NCI-H2107 treated with DMSO at 0.1 percent for 48 hours (cell line): Measurements from ENCODE around the gene R3HDM2.
"Not testable (repeated sequence)": the region's sequence is repeated elsewhere in the genome, so short reads cannot be mapped to it uniquely, and the experiment has no call there.

Source experiments
- DNase-seq: peaks from one replicate; lab custom pipeline; 2025; ENCODE audit not compliant: unreplicated experiment; lab: John Stamatoyannopoulos, UW

R3HDM2 gene

DNA sequence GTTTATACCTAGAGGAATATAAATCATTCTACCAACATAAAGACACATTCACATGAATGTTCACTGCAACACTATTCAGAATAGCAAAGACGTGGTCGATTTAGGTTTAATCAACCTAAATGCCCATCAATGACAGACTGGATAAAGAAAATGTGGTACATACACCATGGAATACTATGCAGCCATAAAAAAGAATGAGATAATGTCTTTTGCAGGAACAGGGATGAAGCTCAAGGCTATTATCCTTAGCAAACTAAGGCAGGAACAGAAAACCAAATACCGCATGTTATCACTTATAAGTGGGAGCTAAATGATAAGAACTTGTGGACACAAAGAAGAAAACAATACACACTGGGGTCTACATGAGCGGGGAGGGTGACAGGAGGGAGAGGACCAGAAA is 94.5 kb downstream of the R3HDM2 start:
- DNase-seq = not testable (repeated sequence)

DNA sequence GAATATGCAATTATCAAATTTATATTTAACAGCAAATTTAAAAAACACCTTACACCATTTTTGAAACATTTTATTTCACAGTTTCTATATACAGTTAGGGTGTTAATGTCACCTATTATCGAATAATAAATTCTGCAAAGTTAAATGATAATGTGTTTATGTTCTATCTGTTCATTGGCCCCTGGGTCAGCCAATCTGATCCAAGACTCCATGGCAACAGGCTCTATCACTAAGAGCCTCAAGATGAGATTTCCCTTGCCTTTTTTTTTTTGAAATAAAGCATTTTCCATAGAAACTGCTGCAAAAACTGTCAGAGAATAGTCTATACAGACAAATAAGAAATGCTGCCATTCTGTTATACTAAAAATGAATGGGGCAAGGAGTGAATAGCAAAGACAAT is 96.6 kb downstream of the R3HDM2 start:
- no peak for DNase-seq

DNA sequence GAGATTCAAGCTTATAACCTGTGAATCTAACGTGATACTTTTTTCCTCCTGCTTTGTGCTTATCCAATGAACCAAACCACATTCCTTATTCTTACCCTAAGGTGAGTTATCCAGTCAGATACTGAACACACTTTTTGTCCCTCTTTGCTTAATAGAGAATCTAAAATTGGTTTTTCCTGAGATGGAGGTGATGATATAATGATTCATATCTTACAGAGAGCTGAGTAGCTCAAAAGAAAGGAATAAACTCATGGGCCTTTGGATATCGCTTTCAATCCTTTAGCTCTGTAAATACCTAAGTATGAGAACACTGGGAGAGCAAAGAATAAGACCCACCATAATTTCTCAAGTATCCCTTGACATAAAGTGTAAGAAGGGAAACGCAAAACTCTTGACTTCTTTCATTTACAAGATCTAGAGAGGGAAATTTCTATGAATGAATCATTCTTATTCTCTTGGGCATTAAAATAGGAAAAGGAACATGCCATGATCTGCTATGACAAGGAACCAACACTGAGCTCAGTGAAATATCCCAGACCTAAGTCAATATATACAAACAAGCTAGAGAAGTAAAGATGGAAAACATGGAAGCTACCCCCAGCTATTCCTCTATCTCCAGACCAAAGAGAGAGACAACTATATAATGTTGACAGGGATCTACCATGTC is 98.1 kb downstream of the R3HDM2 start:
- DNase-seq = no peak

DNA sequence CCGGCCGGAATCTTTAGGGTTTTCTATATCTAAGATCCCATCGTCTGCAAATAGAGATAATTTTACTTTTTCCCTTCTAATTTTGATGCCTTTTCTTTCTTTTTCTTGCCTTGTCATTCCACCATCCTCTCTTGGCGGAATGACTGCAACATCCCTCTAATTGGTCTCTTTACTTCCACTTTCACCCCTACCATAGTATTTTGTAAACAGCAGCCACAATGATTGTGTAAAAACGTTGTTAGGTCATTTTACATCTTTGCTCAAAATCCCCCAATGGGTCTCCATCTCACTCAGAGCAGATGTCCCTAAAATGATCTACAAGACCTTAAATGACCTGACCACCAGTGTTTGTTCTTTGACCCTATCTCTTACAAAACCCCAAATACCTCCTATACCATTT is 99.9 kb downstream of the R3HDM2 start:
- DNase-seq = no peak

- no peak for DNase-seq
These were observed 101.6 kb downstream of the R3HDM2 start for GRCh38 chr12:57329219-57329618.

DNA sequence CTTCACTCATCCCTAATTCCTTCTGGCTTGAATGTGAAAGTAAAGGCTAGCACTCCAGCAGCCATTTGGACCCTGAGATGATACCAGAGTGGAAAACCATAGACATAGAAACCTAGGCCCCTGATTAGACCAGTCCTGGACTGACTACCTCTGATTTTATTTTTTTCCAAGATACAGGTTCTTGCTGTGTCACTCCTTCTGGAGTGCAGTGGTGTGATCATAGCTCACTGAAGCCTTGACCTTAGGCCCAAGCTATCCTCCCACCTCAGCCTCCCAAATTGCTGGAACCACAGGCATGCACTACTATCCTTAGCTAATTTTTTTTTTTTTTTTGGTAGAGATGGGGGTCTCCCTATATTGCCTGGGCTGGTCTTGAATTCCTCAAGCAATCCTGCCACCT is 105.4 kb downstream of the R3HDM2 start:
- no peak for DNase-seq

GRCh38 chr12:57323416-57323815 is 107.4 kb downstream of the R3HDM2 start:
- no peak for DNase-seq

DNA sequence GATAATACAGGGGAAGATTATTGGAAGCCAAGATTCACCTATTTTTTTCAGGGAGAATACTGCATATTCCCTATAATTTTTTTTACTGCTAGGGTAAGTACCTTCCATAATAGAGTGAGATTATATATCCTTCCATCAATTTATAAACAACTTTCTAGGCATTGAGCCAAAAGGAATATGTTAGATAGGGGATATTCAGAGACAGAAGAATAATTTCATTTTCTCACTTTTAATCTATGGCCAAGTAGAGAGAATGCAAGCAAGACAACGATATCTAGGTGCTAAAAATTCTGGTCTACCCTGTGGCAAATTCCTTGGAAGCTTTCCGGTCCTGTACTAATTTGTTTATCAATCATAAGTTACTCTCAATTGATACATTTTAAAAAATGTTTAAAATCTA is 110.2 kb downstream of the R3HDM2 start:
- DNase-seq = no peak

GRCh38 chr12:57319678-57320469 is 111.0 kb downstream of the R3HDM2 start:
- DNase-seq = no peak

DNA sequence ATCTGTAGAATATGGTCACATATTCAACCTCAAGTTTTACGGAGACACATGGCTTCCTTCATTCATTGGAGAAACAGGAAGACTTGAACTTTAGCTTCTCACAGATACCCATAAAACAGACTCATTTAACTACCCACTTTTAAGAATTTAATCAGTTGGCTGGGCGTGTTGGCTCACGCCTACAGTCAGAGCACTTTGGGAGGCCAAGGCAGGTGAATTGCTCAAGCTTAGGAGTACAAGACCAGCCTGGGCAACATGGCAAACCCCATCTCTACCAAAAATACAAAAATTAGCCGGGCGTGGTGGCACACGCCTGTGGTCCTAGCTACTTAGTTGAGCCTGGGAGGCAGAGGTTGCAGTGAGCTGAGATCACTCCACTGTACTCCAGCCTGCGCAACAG is 115.2 kb downstream of the R3HDM2 start:
- no peak for DNase-seq

- DNase-seq = not testable (repeated sequence)
These were observed 118.6 kb downstream of the R3HDM2 start for GRCh38 chr12:57312287-57312686.

- no peak for DNase-seq
These were observed 121.4 kb downstream of the R3HDM2 start for GRCh38 chr12:57309420-57309819.

DNA sequence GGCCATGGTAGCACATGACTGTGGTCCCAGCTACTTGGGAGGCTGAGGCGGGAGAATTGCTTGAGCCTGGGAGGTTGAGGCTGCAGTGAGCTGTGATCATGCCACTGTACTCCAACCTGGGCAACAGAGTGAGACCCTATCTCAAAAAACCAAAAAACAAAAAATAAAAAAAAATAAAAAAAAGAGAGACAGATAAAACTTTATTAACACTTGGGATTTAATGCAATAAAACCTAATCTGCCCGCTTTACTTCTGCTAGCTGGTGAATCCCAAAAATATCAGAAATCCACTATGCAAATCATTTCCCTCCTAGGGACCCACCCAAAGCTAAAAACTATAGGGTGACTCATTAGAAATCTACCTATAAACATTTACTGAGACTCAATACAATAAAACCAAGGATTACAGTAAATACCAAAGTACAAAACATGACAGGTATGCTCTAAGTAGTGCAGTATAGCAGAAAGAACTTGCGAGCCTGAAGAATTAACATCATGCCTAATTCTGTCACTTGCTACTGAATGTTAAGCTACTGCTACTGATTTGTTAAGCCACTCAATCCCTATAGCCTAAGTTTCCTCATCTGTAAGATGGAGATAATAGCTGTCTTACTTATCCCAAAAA is 129.8 kb downstream of the R3HDM2 start:
- DNase-seq = no peak

DNA sequence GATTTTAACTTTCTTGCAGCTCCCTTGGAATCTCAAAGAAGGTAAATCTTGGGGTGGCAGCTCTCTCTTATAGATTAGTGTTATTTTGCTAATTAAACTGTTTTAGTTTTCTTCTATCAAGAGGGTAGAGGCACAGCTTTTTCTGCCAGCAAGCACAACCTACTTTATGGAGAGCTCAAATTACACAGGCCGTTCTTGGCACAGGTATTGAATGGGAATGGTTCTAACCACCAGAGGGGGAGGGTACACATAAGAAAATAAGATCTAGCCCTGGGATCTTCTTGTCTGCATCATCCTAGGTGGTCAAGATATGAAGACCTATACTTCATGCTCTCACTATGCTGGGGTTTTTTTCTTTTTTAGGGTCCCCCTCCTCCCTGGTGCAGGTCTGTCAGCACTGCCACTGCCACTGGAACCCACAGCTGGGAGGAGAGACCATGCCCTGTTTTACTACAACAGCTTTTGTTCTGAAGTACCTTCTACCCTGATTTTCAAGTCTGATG is 131.3 kb downstream of the R3HDM2 start:
- DNase-seq = peak; percentile 86

- DNase-seq = no peak
These were observed 134.6 kb downstream of the R3HDM2 start for GRCh38 chr12:57296291-57296690.

DNA sequence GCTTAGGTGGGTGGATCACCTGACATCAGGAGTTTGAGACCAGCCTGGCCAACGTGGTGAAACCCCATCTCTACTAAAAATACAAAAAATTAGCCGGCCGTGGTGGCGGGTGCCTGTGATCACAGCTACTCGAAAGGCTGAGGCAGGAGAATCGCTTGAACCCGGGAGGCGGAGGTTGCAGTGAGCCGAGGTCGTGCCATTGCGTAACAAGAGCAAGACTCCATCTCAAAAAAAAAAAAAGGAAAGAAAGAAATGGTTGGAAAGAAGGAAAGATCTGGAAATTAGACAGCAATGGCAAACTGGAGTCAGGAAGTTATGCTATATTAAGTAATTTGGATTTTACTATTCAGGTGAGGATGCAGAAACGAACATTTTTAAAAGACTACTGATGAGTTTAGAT is 148.8 kb downstream of the R3HDM2 start:
- not testable (repeated sequence) for DNase-seq

DNA sequence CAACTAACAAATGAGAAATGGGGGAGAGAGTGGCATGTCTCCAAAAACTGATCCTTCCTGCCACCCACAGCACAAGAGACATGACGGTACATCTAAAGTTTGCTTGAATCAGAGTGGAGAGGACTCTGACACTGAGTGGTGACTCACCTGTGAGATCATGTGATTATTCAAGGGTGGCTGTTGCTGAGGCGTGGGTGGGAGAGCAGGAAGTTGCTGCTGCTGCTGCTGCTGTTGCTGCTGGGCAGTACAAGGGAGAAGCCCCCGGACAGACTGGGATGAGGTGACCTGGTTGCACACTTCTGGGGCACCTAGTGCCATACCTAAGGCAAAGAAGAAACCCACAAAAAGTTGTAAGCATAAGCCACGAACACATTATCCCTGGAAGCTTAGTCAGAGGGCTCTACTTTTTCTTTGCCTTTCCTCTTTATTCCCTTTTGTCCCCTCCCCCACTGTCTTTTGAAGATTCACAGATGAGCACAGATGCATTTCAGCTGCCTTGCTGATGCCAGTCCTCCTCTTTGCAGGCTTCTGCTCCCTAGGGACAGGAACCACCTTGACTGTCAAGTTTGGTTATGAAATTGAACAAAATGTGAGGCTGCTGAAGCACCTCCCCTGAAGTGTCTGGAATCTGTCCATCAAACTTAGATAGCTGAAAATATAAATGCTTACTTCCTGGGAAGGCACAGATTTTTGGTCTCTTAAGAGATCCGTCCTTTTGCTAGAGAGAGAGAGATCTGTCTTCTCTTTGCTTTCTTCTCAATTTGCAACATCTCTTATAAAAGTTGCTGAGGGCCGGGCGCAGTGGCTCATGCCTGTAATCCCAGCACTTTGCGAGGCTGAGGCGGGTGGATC is 150.4 kb downstream of the R3HDM2 start:
- no peak for DNase-seq

DNA sequence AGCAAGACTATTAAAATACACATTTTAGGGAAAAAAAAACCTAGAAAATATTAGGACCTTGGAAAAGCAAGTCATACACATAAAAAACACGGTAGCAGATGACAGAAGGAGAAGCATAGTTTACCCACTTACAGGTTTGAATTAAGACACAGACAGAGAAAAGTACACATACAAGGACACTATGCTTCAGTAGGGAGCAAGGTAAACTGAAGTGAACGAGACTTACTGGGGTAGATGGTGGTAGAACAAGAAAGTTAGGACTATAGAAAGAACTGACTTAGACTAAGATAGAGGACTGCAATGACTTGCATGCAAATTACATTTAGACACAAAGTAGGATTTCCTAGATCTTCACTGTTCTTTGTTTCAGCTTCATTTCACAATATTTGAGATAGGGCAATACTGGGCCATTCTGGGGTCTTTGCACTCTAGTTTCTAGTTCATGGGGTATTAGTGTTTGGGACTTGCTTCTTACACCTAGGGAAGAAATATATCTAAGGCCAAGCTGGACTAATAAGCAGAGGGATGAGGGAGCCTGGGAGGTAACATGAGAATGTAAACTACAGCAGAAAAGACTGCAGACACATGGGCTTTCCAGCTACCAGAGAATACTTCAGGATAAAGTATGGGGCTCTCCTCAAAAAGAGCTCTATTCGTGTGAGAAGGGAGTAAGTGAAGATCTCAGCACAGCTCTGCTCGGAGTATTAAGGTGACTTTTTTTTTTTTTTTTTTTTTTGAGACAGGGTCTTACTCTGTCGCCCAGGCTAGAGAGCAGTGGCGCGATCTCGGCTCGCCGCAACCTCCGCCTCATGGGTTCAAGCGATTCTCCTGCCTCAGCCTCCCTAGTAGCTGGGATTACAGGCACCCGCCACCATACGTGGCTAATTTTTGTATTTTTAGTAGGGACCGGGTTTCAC is 152.1 kb downstream of the R3HDM2 start:
- DNase-seq = no peak

DNA sequence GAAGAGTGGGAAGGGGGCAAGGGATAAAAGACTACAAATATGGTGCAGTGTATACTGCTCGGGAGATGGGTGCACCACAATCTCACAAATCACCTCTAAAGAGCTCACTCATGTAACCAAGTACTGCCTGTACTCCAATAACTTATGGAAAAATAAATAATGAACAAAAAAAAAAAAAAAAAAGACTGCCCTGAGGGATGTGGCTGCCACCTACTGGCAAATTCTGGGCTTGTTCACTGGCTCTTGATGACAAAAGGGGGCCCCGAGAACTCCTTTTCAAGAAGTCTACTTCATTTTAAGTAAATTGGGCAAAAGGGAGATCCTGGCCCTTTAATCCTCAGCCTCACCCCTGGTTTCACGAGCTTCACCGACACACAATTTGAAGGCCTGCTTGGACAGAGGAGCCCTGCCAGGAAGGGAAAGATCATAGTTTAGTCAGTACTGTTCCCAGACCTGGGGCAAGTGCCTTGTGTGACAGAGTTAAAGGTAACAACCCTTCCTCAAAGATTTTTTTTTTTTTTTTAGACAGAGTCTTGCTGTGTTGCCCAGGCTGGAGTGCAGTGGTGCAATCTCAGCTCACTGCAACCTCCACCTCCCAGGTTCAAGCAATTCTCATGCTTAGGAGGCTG is 153.8 kb downstream of the R3HDM2 start:
- DNase-seq = peak; percentile 17

DNA sequence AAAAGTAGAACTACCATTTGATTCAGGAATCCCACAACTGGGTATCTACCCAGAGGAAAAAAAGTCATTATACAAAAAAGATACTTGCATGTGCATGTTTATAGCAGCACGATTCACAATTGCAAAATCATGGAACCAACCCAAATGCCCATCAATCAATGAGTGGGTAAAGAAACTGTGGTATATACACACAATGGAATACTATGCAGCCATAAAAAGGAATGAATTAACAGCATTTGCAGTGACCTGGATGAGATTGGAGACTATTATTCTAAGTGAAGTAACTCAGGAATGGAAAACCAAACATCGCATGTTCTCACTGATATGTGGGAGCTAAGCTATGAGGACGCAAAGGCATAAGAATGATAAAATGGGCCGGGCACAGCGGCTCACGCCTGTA is 154.6 kb downstream of the R3HDM2 start:
- DNase-seq = not testable (repeated sequence)
